Suppressor macrophage treated with lipopolysaccharide for 4 hours (primary cell): ENCODE results near the gene OR5D16.
"Not testable (repeated sequence)": the region's sequence is repeated elsewhere in the genome, so short reads cannot be mapped to it uniquely, and the experiment has no call there.

ENCODE experiments used
- DNase-seq: peaks from one replicate; pipeline ENCODE4 v3.0.0-alpha.2; 2020

Gene OR5D16

DNA sequence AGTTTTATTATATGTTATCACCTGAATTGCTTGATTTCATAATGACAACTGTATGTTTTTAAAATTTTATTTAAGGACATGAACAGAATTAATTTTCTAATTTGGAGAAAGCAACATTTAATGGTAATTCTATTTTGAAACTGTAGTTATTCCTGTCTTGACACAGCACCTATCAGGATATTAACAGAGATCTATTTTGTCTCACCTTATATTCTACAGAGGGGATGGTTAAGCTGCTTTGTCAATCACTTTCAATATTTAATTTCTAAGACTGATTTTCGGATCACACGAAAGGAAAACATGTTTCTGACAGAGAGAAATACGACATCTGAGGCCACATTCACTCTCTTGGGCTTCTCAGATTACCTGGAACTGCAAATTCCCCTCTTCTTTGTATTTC, at the start of gene OR5D16:
OR5D16 (plus strand) TSS at position 301 of the 400 bp plus-strand sequence; CDS start at position 301, 0 bp downstream.
- no peak for DNase-seq

DNA sequence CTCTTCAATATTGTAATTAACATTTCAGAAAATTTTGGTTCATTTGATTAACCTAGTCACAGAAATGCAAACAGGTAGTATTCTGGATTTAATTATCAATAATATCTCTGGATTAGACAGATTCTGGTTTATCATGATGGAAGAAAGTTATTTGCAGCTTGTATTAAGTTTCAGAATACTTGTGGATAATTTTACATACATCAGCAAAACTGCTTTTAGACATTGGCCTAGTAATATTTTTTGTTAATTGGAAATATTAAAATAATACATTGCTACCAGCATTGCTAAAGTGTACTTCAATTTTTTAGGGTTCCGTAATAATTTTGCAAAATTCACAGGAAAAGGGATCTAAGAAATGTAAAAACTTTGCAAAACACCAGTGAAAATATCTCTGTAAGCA, 46.9 kb upstream of the OR5D16 start:
- DNase-seq, result no peak

DNA sequence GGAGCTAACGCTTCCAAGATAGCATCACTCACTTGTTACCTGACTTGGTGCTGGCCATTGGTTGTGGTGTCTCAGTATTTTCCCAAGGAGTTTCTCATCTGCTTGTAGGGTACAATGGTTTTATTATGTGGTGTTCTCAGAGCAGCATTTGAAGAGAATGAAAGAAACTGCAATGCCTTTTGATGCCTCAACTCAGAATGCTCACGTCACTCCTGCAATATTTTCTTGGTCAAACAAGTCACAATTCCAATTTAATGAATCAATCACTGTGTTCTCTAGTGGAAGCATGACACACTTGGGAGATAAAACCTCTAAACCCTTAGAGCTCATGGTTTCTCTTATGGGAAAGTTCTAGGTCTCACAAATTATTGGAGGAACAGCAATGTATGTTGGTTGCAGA, 45.2 kb upstream of the OR5D16 start:
- no peak for DNase-seq

DNA sequence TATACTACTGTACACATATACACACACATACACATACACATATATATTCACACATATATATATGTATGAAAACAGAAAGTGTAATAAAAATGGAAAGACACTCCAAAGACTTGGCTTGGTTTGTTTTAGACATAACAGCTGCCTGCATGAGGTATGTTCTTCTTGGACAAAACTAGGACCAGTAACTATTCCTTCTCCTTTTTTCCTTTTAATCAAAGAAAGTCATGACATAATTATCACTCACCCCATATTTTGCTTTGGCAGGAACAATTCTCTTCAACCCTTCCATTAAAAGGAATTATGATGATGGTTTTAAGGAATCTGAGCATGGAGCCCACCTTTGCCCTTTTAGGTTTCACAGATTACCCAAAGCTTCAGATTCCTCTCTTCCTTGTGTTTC, 43.3 kb upstream of the OR5D16 start, which contains the start of gene OR5D14:
OR5D14 (plus strand) TSS at position 301 of the 400 bp plus-strand sequence; CDS start at position 301, 0 bp downstream.
- DNase-seq, result no peak

DNA sequence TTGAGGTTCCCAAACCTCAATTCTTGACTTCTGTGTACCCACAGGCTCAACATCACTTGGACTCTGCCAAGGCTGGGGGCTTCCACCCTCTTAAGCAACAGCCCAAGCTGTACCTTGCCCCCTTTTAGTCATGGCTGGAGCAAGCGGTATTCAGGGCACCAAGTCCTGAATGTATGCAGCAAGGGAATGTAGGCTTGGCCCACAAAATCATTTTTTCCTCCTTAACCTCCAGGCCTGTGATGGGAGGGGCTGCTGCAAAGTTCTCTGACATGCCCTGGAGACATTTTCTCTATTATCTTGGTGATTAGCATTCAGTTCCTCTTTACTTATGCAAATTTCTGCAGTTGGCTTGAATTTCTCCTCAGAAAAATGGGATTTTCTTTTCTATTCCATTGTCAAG, 32.3 kb upstream of the OR5D16 start:
- no peak for DNase-seq

DNA sequence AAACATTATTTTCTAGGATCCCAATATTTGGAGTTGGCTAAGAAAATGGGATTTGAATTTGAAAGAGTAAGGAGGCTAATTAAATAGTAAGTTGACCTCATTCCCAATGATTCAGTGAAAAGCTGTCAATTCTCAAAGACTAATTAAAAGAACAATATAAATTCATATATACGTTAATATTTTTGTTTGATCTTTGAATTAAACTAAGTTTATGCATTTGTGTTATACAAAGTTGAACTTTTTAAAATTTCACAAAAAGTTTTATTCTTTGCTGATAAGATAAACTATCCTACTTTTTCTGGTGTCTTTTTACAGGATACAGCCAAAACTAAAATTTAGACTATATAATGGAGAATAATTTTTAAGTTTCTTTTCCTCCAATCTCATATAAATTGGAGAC, 27.5 kb upstream of the OR5D16 start, which contains the start of gene OR5L1:
OR5L1 (plus strand) TSS at position 301 of the 400 bp plus-strand sequence. CDS start 100 bp downstream, outside the sequence.
- DNase-seq, result no peak

DNA sequence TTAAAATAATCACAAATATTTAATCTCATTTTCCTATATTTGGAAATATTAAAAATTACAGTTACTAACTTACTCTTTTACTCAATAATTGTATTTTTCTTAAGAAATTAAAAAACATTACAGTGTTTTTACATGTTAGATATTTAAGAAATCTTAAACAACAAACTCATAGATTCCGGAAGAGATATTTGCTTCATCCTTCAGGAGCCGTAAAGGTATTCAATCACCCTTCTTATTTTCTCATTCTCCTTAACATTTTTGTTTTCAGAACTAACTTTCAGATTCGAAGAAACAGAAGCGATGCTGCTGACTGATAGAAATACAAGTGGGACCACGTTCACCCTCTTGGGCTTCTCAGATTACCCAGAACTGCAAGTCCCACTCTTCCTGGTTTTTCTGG, 19.2 kb upstream of the OR5D16 start, which contains the start of gene OR5D18:
OR5D18 (plus strand) TSS at position 301 of the 400 bp plus-strand sequence; CDS start at position 301, 0 bp downstream.
- DNase-seq, result no peak

DNA sequence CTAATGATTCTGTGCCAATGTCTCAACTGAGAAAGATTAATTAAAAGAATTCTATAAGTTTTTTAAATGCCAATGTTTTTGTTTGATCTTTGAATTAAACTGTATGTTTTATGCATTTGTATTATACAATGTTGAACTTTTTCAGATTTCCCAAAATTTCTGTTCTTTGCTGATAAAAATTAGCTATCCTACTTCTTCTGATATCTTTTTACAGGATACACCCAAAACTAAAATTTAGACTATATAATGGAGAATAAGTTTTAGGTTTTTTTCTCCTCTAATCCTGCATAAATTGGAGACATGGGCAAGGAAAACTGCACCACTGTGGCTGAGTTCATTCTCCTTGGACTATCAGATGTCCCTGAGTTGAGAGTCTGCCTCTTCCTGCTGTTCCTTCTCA, 11.6 kb upstream of the OR5D16 start, which contains the start of gene OR5L2:
OR5L2 (plus strand) TSS at position 301 of the 400 bp plus-strand sequence; CDS start at position 301, 0 bp downstream.
- DNase-seq, result no peak

DNA sequence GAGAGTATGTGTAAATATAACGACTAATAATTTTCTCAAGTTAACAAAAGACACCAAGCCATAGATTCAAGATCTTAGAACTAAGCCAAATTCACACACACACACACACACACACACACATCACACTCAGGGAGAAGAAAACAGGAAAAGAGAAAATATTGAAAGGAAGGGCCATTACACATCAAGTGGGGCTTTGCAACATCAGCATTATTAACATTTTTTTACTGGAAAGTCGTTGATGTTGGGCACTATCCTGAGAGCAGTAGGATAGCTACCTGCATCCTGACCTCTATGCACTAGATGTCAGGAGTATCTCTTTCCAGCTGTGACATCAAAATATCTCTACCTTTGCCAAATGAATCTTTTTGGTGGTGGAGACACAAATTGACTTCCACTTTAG, 8.9 kb downstream of the OR5D16 start:
- no peak for DNase-seq

DNA sequence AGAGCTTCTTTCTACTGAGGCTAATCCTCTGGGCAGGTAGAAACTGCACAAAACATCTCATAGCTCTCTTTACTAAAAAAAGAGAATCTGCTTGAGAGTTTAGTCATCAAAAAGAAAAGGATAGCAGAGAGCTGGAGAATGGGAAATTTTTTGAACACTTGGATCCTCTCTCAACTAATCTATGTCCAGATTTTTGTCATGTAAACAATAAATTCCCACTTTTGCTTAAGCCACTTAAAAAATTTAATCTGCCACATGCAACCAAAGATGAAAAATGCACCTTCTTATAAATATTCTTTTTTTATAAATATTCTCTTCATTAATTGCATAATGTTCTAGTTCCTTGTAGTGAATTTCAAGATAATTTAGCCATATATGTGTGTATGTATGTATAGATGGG, 10.5 kb downstream of the OR5D16 start:
- no peak for DNase-seq

DNA sequence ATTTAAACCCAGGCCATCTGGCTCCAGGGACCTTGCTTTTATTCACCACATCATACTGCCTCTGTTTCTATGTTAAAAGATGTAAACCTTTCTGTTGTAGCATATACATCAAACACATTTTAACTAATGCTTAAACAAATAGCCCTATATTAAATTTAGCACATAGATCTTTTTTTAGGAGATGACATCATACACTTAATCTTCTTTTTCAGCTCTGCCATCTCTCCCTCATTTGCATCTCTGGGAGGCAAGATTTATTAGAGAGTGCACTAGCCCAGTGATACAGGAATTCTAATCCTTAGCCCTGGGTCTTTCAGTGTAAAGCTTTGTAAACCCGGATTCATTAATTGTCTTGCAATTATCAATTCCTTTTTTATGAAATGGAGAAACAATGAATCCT, 13.6 kb downstream of the OR5D16 start:
- no peak for DNase-seq

DNA sequence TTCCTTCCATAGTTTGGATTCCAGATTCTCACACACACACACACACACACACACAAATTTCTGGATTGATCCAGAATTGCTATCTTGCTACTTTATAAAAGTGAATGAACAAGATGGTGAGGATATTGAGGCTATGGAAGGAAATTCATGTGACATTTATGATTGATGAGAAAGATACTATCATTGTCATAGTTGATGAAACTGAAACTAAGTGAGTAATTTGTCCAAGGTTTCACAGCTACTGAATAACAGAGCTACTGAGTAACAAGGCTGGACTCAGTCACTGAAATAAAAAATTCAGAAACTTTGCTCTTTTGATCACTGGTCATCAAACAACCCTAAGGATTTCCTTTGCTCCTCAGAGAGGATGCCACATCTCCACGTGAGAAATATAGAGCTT, 16.2 kb downstream of the OR5D16 start:
- DNase-seq, result no peak

DNA sequence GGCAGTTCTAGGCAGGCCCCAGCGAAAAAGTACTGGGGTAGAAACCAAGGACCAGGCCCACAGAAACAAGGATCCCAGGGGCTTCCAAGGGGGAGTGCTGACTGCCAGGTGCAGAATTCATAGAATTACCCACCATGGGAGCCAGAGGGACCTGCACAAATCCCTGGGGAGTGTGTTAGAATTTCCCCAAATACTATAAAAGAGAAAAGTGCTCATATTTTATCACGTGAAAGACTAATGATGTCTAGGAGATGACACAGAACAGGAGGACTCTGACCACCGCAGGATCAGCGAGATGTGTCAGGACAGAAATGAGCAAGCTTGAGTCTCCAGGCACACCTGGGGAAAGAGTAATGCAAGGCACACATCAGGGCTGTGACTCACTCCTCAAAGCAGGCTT, 28.8 kb downstream of the OR5D16 start:
- DNase-seq, result not testable (repeated sequence)

DNA sequence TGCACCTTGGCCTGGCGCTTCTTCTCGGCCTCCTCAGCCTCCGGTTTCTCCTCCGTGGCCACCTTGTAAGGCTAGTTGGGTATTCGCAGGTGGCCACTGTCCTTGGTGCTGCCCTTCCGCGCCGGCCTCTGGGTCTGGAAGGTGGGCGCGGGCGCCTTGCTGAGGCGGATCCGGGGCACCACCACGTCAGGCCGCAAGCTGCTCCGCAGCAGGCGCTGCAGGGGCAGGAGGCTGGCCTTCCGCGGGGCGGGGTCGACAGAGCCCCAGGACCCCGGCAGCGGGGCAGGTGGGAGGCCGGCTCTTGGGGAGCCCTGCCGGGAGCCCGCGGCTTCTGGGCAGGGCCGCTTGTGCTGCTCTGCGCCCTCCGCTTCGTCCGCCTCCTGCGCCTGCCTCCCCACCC, 34.2 kb downstream of the OR5D16 start:
- not testable (repeated sequence) for DNase-seq

DNA sequence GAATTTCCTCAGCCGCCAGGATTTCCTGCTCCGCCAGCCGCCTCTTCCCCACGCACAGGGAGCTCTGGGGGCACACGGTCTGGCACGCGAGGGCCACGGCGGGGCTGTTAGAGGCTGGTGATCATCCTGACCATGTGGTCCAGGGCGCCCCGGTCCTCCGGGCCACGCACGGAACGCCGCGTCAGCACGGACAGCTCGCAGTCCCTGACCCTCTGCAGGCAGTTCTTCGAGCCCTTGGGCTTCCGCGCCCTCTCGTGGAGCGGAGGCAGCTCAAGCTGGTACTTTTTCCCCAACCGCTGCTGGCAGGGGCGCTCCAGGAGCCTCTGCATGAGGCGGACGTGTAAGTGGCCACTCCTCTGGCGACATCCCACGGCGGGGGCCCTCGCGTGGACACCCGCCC, 34.6 kb downstream of the OR5D16 start:
- DNase-seq, result not testable (repeated sequence)

DNA sequence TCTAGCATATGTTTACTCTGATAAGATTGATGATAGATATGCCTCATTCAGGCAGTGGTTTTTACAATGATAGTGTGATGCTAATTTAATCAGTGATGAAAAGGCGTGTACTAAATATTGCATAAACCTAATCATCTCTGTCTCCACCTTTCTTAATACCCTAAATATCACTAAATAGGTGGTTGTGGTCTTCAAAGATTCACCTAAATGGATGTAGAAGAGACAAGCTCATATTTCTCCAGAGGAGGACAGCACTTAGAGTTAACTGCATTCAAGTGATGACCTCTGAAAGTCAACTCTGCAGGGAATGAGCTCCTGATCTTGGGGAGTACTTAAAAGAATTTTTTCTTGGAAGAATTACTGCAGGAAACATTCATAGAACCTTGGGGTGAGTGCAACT, 44.4 kb downstream of the OR5D16 start, which contains the start of gene TRIM51:
TRIM51 (plus strand) TSS at position 301 of the 400 bp plus-strand sequence. CDS start 2,132 bp downstream, outside the sequence.
- not testable (repeated sequence) for DNase-seq

DNA sequence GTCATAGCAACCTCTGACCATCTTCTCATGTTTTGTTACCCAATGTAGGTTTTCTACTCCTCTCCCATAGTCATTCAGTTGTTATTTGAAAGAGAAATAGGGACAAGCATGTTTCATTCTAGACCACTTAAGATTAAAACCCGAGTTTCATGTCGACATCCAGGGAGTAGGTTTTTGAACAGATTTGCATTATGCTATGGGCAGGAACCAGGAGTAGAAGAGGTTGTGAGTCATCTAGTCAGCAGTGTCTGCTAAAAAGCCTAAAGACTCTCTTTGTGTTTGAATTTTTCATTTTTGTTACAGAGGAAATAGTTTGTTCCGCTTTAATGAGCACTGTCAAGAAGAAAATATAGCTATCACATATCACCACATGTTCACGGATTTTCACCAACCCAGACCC, 46.4 kb downstream of the OR5D16 start:
- DNase-seq, result not testable (repeated sequence)

DNA sequence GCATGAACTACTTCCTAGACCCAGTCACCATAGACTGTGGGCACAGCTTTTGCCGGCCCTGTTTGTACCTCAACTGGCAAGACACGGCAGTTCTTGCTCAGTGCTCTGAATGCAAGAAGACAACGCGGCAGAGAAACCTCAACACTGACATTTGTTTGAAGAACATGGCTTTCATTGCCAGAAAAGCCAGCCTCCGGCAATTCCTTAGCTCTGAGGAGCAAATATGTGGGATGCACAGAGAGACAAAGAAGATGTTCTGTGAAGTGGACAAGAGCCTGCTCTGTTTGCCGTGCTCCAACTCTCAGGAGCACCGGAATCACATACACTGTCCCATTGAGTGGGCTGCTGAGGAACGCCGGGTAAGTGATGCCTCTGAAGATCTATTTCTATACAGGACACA, 46.9 kb downstream of the OR5D16 start:
- DNase-seq, result not testable (repeated sequence)
